Measurements from ENCODE around the gene SOHLH1.

DNA sequence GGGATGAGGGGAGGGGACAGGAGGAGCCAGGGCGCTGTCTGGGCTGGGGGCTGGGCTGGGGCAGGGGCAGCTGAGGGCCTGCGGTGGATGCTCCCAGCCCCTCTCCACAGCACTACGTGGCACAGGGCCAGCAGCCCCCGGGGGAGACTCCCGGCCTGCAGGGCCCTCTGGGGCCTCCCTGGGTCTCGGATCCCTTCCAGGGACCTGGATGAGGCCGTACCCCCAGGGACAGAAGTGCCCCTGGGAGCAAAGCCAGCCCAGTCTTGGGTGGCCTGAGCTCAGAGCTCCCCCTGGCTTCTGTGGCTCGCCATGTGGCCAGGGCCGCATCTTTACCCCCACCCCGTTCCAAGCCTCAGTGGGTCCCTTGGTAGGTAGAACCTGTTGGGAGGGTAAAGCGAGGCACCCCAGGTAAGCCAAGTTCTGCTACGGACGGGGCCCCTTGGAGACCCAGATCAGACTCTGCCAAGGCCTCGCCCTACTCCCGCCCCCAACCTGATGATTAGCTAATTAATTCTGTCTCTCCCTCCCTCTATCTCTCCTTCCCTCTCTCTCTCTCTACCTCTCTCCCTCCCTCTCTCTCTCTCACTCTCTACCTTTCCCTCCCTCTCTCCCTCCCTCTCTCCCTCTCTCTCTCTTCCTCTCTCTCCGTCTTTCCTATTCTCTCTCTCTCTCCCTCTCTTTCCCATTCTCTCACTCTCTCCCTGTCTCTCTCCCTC lies 27.0 kb upstream of the SOHLH1 start:
- TF ChIP-seq EZH2 (IDR thresholded peaks at IDR 0.05) (no peak), POLR2AphosphoS5 (IDR thresholded peaks at IDR 0.05; ENCODE audit: borderline replicate concordance, low read depth, low read length) (no peak)

All from SK-N-MC (cell line).